Stimulated activated CD8-positive, alpha-beta memory T cell treated with anti-CD3 and anti-CD28 coated beads, Interleukin-4, amount 100 ng/mL, for 4 hours (primary cell): ENCODE data around the gene CORO7.
"Not testable (repeated sequence)": the region's sequence is repeated elsewhere in the genome, so short reads cannot be mapped to it uniquely, and the experiment has no call there.

Experiments
- DNase-seq, 2 donors: peaks; one replicate each; pipeline ENCODE4 v3.0.0-alpha.2; 2020; ENCODE audit warnings: low read depth in 2 of 2, low spot score in 1 of 2

Gene CORO7

DNA sequence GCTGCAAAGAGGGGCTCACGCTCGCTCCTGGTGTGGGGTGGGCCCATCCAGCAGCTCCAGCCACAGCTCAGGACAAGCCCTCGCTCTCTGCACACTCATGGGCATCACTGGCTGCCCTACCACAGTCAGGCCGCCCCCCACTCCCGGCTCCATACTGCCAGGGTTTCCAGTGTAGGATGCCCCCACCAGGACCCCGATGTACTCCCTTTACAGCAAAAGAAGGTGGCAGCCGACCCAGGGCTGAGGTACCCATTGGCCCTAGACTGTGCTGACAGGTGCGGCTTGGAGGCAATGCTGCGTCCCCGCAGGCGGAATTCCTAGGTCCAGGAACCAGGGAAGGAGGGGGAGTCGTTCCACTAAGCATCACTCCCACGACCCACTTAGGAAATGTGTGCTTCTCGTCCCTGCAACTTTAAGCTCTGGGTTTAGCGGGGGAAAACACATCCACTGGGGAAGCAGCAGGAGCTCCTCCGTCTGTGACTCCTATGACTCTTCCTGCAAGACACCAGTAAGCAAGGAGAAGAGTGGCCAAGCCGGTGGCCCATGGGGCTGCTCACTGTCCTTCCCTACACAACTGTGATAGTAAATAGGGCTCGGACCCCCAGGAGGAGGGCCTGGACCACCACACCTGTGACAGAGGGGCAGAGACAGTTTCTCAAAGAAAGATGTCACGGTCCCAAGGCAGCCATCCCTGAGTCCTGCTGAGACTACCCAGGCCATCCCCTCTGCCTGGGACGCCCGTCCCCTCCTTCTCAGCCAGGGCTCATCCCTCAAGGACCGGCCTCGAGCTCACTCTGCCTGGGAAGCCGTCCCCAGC is 13.1 kb downstream of the CORO7 start:
- DNase-seq: no peak

DNA sequence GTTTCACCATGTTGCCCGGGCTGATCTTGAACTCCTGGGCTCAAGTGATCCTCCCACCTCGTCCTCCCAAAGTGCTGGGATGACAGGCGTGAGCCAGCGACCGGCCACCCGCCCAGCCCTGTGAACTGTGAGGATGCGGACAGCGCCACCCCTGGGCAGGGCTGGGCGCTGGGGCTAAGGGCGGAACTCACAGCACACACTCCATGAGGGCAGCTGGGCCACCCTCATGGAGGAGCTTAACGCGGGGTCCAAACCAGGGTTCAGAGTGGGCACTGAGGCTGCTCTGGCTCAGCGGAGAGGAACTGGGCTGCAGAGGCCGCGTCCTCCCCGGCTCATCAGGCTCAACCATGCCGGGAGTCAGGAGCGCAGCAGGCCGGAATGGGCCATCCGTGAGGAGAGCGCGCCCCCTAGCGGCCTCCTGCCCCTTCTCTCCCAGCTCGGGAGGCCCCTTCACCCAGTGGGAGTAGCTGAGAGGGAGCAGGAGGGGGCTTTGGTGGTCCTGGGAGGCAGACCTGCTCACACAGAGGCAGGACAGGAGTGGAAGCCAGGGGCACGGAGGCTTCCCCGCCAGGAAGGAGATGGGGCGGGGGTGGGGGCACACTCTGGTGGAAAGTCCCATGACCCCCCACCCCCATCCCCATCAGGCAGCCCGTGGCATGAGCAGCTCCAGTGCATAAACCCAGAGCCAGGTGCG is 13.8 kb downstream of the CORO7 start:
- DNase-seq: peak; percentile 35 to 45

DNA sequence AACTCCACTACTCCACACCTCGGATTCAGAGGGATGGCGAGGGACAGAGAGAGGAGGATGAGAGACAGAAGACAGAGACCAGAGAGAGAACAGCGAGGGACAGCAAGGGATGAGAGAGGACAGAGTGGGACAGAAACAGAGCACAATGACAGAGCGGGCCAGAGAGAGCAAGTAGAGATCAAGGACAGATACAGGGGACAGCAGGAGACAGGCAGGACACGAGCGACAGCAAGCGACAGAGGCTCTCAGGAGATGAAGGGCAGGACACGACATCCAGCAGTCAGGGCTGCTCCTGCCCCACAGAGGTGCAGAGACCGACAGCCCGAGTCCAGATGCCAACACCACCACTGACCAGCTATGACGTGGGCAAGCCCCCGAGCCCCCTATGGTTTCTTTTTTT is 14.9 kb downstream of the CORO7 start:
- DNase-seq: no peak

DNA sequence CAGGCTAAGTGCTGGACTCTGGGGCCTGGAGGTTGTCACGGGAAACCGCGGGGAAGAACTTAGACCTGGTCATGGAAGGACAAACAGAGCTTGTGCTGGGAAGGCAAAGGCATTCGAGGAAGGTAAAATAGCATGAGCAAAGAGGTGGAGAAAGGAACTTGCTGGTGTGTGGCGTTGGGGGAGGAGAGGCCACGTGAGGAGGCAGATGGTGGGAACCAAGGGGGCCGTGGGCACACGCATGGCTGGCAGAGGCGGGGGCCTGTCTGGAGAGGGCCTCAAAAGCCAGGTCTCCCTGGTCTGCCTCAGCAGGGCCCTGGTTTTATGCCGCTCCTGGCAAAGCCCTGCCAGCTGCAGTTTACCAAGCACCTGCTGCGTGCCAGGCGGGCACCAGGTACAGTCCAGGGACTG is 15.3 kb downstream of the CORO7 start:
- DNase-seq: no peak

DNA sequence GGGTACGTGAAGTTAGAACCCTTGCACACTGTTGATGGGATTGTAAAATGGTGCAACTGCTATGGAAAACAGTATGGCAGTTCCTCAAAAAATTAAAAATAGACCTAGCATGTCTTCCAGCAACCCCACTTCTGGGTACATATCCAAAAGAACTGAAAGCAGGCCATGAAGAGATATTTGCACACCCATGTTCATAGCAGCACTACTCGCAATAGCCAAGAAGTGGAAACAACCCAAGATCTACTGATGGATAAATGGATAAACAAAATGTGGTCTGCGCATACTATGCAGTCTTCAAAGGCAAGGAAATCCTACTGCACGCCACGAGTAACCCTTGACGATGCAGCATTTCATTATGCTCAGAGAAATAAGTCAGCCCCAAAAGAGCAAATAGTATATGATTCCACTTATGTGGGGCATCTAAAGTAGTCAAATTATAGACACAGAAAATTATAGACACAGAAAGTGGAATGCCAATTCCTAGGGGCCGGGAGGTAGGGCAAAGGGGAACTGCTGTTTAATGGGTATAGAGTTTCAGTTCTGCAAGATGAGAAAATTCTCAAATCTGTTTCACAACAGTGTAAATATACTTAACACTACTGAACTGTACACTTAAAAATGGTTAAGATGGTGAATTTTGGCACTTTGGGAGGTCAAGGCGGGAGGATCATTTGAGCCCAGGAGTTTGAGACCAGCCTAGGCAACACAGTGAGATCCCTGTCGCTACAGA is 17.2 kb downstream of the CORO7 start:
- DNase-seq: no peak

DNA sequence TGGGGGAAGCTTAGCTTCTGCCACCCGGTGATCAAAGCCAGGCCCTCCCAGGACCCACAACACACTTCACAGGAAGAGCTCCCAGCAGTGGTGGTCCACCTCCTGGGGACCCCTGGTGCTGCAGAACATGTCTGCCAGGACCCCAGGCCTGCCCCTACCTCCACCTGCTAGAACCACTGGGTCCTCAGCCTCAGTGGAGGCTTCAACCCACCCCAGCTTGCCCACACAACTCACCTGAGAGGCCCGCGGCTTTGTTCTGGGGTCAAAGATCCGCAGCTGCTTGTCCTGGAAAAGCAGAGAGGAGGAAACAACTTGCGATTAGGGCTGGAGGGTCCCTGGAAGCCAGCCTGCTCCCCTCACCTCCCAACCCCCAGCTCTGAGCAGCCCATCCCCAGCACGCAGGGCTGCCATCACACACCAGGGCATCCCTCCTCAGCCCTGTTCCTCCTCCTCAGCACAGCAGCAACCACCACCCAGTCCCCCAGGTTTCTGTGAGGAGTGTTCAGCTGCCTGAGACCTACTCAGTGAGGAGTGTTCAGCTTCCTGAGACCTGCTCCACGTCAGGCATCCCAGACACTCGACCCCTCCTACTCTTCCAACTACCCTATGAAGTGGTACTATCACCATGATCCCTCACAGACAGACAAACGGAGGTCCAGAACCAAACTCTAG is 21.2 kb downstream of the CORO7 start:
- DNase-seq: no peak

DNA sequence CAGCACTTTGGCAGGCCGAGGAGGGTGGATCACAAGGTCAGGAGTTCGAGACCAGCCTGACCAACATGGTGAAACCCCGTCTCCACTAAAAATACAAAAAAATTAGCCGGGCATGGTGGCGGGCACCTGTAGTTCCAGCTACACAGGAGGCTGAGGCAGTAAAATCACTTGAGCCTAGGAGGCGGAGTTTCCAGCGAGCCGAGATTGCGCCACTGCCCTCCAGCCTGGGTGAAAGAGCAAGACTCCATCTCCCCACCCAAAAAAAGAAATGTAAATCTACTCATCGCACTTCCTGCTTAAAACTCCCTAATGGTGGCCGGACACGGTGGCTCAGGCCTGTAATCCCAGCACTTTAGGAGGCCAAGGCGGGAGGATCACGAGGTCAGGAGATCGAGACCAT is 22.5 kb downstream of the CORO7 start:
- DNase-seq: not testable (repeated sequence)

DNA sequence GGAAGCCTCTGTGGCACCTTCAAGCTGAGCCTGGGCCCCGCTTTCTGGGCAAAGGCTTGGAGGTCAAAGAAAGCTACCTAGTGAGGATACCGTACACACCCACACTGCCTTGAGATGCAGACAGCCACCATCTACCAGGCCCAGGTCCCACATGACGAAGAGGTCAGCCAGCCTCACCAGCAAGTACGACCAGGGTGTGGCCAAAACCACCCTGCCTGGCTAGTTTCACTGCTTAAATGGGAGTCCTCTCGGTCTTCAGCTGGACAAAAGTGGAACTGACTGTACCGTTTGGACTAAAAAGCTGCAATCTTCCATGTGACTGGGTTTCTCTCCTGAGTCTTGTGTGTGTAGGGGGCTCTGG is 23.2 kb downstream of the CORO7 start:
- DNase-seq: no peak

DNA sequence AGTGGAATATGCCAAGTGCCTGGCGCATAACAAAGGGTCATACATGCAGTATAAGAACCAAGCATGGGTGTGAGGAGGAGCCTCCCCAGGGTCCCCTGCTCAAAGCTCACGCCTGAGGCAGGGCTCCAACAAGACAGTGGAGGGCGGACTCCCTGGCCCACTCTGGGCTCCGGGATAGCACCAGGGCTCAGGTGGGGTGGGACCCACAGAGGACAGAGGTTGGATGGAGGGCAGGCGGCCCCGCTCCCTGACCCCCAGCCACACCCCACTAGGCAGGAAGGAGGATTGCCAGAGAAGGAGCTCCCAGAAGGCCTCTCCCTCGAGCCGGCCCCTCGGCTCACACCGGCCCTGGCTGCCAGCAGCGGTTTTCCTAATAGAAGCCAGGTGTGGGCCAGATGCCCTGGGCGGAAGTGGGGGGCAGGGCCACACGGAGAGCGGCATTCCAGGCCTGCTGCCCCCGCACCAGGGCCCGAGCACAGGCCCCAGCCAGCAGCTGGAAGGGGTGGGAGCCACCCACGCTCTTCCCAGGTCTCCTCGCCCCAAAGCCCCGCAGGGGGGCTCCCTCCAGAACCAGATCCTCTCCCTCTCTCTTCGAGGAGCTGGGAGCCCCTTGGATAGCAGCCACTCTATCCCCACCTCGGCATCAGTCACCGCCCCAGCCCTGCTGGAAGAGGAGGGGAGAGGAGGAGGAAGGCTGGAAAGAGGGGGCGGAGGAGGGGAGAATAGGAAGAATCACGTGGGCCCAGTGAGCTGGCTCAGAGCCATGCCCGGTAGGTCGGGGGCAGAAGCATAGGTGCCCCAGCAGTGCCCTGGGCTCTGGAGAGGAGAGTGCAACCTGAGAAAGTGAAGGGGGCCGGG is 23.8 kb downstream of the CORO7 start:
- DNase-seq: no peak

DNA sequence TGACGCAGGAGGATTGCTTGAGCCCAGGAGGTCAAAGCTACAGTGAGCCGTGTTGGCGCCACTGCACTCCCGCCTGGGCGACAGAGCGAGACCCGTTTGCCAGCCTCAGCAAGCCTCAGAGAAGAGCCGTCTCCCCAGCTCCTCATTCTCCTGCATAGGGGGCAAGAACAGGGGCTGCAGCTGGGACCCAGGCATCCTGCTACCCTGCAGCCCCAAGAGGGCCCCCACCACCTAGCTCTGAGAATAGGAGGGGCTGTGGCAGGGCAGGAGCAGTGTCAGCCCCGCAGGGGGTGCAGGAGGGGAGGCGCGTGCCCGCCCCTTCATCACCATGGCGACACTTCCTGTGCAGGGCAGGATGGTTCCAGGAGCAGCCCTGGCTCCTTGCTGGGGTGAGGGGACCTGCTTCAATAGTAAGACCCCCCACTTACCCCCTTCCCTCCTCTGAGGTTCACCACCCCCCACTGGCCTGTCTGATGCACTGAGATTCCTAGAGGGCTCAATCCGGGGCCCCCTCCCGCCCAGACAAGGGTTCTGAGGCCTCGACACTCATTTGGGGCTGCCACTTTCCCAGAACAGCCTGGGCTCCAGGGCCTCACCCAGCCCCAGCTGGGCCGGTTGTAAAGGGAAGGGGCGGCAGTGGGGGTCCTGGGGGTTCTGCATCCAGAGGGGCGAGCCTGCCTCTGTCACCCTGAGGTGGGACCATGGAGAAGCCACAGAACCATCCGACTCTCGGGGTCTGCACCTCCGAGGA is 24.6 kb downstream of the CORO7 start:
- DNase-seq: no peak

DNA sequence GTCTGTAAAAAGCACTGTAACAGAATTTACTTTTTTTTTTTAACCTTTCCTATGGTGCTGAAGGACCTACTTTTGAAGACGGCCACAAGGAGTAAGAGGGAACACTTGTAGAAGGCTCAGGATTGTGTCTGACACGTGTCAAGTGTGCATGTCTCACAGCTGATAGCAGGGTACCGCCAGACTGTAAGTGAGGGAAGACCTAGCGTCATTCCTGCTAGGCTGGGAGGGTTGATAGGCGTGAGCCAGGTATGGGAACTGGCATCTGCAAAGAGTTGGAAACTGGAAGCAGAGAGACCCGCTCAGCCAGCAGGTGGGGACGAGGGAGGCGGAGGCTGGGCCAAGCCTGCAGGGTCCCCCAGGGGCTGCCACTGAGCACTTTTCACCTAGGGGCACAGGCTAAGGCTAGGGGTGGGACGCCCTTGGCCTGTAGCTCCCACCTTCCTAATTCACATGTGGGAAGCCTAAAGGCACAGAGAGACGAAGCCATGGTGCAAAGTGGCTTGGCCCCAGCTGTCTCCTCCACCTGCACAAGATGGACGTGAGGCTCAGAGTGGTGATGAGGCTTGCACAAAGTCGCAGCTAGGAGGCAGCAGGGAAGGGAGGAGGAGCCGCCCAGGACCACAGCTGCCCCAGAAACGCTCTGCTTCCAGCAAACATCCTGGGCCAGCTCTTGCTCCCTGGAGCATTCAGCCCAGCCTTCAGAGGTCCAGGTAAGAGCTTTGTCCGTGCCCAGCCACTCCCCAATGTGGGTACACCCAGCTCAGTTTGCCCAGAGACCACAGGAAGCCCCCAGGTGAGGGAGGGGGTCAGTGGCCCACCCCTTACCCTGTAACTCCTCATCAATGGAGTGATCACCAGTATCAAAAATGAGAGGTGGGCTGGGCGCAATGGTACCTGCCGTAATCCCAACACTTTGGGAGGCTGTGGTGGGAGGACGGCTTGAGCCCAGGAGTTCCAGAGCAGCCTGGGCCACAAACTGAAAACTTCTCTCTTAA is 25.8 kb downstream of the CORO7 start:
- no peak for DNase-seq

DNA sequence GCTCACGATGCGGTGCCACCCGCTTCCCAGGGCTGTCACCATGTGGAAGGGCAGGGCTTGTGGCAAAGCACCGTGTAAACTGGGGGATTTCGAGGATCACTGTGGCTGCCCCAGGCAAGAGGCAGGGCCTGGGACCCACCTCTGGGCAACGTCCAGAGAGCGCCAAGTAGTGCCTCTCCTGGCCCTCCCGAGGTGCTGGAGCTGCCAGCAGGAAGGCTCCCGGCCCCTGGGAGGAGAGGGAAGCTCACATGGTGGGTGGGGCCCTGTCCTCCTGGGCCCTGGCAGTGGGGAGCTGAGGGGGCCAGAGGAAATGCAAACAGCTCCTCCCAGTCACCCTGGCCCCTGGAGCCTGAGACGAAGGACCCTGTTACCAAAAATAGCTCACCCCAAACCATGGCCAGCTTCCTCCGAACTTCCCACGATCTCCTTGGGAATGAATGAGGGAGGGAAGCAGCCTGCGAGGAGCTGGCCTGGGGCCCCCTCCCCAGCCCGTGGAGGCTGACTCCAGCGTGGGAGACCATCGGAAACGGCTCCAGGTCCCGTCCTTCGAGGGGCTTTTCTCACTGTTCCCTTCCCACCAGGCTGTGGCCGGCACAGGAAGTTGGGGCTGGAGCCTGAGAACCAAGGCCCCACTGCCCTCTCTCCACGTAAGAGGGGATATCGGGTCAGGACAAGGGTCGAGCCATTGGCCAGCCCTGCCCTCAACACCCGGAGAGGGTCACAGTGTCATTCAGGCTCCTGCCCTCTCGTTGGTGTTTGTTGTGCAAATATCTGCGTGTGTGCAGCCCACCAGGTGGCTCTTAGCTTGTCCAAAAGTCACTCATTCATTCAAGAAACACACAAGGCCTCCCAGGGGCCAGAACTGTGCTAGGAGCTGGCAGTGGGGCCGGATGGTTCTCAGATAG is 27.1 kb downstream of the CORO7 start:
- DNase-seq: no peak

DNA sequence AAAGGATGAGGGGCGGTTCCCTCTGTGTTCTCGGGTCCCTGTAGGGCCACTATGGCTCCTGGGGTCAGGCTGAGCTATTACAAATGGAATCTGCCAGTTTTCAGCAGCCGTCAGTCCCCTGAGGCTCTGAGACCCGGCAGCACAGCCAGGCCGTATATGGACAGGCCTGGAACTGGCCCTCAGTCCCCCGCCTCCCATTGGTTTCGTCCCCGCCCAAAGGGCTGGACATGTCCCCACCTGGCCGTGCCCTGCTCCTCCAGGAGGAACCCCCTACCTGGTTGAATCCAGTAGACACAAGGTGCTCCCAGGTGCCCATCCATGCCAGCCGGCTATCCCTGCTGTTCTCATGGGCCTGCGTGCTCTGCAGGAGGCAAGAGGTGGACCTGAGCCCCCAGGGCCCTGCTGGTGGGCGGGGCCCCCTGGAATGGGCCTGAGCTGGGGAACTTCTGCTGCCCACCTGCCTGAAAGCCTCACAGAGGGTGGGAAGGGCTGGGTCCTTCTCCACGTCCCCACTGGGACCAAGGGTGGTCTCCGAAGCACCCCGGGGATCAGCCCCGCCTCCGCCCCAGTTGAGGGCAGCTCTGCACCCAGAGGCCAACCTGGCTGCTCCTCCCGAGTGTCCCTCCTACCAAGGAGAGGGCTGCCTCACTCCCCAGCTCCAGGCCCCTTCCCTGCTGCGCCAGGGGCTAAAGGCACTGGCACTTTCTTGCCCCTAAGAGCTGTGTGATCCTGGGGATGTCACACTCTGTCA is 27.9 kb downstream of the CORO7 start:
- DNase-seq: no peak

DNA sequence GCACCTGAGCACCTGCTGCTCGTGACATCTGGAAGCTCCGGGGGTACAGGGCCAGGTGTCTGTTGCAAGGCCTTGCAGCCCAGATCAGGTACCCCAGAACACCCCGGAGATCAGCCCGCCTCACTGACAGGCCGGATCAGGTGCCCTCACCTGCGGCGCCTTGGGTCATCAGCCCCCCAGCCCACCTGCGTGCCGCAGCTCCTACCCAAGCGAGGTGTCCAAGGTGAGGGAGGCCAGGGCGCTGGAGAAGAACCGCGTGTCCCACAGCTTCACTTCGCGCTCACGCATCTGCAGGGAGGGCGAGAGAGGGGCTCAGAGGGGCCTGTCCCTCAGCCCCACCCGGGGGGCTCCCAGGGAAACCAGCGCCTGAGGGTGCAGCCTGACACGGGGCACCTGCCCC is 28.6 kb downstream of the CORO7 start:
- no peak for DNase-seq

DNA sequence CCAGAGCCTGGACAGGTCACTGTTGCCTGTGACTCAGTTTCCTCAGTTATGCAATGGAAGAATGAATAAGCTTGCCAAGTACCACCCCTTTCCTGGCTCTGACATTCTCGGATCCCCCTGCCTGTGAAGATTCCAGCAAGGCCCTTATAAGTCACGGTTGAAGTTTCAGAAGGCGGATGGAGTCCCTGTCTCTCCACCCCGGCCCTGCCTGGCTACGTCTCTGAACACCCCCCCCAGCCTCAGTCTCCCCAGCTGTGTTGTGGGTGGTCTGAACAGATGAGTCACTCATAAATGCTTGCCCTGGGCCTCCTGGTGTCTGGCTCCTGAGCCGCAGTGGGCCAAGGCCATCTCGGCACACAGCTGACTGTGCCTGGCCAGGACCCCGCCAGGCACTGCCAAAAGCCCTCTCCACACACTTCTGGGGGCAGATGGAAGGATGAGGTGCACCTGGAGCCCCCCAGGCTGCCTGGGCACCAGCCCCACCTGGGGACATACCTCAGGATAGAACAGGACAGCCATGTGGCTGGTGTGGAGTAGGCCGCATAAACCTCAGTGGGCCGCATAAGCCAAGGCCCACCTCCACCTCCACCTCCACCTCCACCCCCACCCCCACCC is 29.3 kb downstream of the CORO7 start:
- DNase-seq: no peak

DNA sequence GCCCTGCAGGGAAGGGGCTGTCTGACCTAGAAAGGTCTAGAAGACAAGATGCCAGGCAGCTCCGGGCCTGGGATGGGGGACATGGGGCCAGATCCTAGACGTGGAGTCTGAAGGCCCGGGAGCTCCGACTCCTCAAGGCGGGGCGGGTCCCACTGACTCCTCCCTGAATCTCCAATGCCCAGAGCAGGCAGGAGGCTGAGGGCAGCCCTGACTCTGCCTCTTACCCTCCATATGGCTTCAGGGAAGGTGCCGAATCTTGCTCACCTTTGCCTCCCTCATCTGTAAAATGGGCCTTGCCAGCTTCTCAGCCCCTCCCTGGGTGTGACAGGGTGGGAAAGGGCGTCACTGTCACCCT is 30.0 kb downstream of the CORO7 start:
- DNase-seq: no peak
